Myometrial cell (primary cell): ENCODE data around the gene TEKT1. TPM values are rescaled to one million over a fixed set of nuclear protein-coding genes. Genes with fewer than 3 reads are reported as not detected.

Experiments used
- total RNA-seq: library from RNA; depleted of rRNA; stranded (reverse); fragments of >200 nt; gene quantifications from 2 replicates; pipeline ENCODE4 v1.2.3, GENCODE V29; 2015

TEKT1 gene
- not detected in 2 replicates for total RNA-seq

GRCh38 chr17:6831661-6832263 is at the start of gene TEKT1:
TEKT1 (minus strand) TSS chr17:6831729; CDS start chr17:6830376, 1,353 bp downstream.

GRCh38 chr17:6775871-6776405 is 55.6 kb downstream of the TEKT1 start, which contains the start of gene FBXO39:
FBXO39 (plus strand) TSS chr17:6776215; CDS start chr17:6779869, 3,654 bp downstream.

GRCh38 chr17:6755731-6756184 is 75.8 kb downstream of the TEKT1 start, which contains the start of gene XAF1:
XAF1 (plus strand) TSS chr17:6756046; CDS start chr17:6756079, 33 bp downstream.

Other genes starting within 250 kb of the TEKT1 start
- gene KIAA0753, start 191.0 kb downstream of the TEKT1 start, total RNA-seq, result 11.2 and 11.9 TPM in 2 replicates
- gene TXNDC17, start 190.7 kb downstream of the TEKT1 start, total RNA-seq, result 273 and 310 TPM in 2 replicates
- gene MED31, start 180.1 kb downstream of the TEKT1 start, total RNA-seq, result 10.3 and 16.4 TPM in 2 replicates
- 0.71 and 0.86 TPM in 2 replicates for gene C17orf100, start 180.0 kb downstream of the TEKT1 start, total RNA-seq
- not detected in 2 replicates for gene SLC13A5, start 118.4 kb downstream of the TEKT1 start, total RNA-seq
- gene XAF1, start 75.7 kb downstream of the TEKT1 start, total RNA-seq, result 6.3 and 11.2 TPM in 2 replicates
- gene FBXO39, start 55.5 kb downstream of the TEKT1 start, total RNA-seq, result 1.9 and 3.5 TPM in 2 replicates
- 0.18 TPM in 1 of 2 replicates, not detected in the other for gene ALOX12, start 164.3 kb upstream of the TEKT1 start, total RNA-seq
- 243 and 304 TPM in 2 replicates for gene RNASEK, start 180.9 kb upstream of the TEKT1 start, total RNA-seq
- 0.18 and 0.58 TPM in 2 replicates for gene BCL6B, start 191.3 kb upstream of the TEKT1 start, total RNA-seq
- 0.86 and 3.2 TPM in 2 replicates for gene SLC16A13, start 204.3 kb upstream of the TEKT1 start, total RNA-seq
- not detected in 2 replicates for gene SLC16A11, start 212.4 kb upstream of the TEKT1 start, total RNA-seq
- not detected in 2 replicates for gene CLEC10A, start 248.5 kb upstream of the TEKT1 start, total RNA-seq